ENCODE measurements around the gene MAG. TPM values are rescaled to one million over a fixed set of nuclear protein-coding genes. Genes with fewer than 3 reads are reported as not detected.

Gene MAG
- total RNA-seq, 1 donor from 2014 or later: 1.6 TPM

- Histone ChIP-seq H3K36me3 (ENCODE audit: control insufficient read depth in 3 of 3, insufficient read depth in 3 of 3, low read length in 3 of 3) (peaks cover 9 to 10% (median 10%) of the 10 kb centered on the region in 3 donors), H3K27ac (ENCODE audit: low read depth, low read length) (peak overlapping the region; percentile 12), H3K9me3 (ENCODE audit: control insufficient read depth in 3 of 3, low read length in 3 of 3) (no peaks in the 10 kb centered on the region), H3K9ac (ENCODE audit: low read depth in 1 of 3, low read length in 3 of 3) (peak overlapping the region in 1 of 3 donors; percentile 96), H3K4me3 (ENCODE audit: low read length in 3 of 3) (no peak overlapping the region), H3K27me3 (ENCODE audit: control insufficient read depth in 3 of 3, insufficient read depth in 3 of 3, low read length in 3 of 3) (no peaks in the 10 kb centered on the region), H3K4me1 (ENCODE audit: control insufficient read depth in 3 of 3, insufficient read depth in 3 of 3, low read length in 3 of 3) (peaks cover 43 to 59% (median 43%) of the 10 kb centered on the region in 3 donors)
Observed at GRCh38 chr19:35265900-35266519, 26.0 kb upstream of the MAG start.

- Histone ChIP-seq H3K9ac (ENCODE audit: low read depth in 1 of 3, low read length in 3 of 3) (peak overlapping the region; percentile 91 to 96 (median 95)), H3K4me1 (ENCODE audit: control insufficient read depth in 3 of 3, insufficient read depth in 3 of 3, low read length in 3 of 3) (peaks cover 39 to 60% (median 45%) of the 10 kb centered on the region in 3 donors), H3K36me3 (ENCODE audit: control insufficient read depth in 3 of 3, insufficient read depth in 3 of 3, low read length in 3 of 3) (peaks cover 17 to 18% (median 17%) of the 10 kb centered on the region in 3 donors), H3K27me3 (ENCODE audit: control insufficient read depth in 3 of 3, insufficient read depth in 3 of 3, low read length in 3 of 3) (no peaks in the 10 kb centered on the region), H3K27ac (ENCODE audit: low read depth, low read length) (peak overlapping the region; percentile 91), H3K9me3 (ENCODE audit: control insufficient read depth in 3 of 3, low read length in 3 of 3) (no peaks in the 10 kb centered on the region), H3K4me3 (ENCODE audit: low read length in 3 of 3) (peak overlapping the region; percentile 85 to 87 (median 86))
Observed at GRCh38 chr19:35266520-35267352, 25.2 kb upstream of the MAG start.

GRCh38 chr19:35267353-35267817 lies 24.6 kb upstream of the MAG start:
- no peaks in the 10 kb centered on the region for H3K9me3 ChIP-seq (ENCODE audit: control insufficient read depth in 3 of 3, low read length in 3 of 3)
- peak overlapping the region; percentile 85 to 87 (median 86) for H3K4me3 ChIP-seq (ENCODE audit: low read length in 3 of 3)
- H3K36me3 ChIP-seq (ENCODE audit: control insufficient read depth in 3 of 3, insufficient read depth in 3 of 3, low read length in 3 of 3): peaks cover 23 to 24% (median 24%) of the 10 kb centered on the region in 3 donors
- peaks cover 32 to 54% (median 40%) of the 10 kb centered on the region in 3 donors for H3K4me1 ChIP-seq (ENCODE audit: control insufficient read depth in 3 of 3, insufficient read depth in 3 of 3, low read length in 3 of 3)
- H3K9ac ChIP-seq (ENCODE audit: low read depth in 1 of 3, low read length in 3 of 3): peak overlapping the region; percentile 91 to 96 (median 95)
- peak overlapping the region; percentile 91 for H3K27ac ChIP-seq (ENCODE audit: low read depth, low read length)
- H3K27me3 ChIP-seq (ENCODE audit: control insufficient read depth in 3 of 3, insufficient read depth in 3 of 3, low read length in 3 of 3): no peaks in the 10 kb centered on the region

- peak overlapping the region; percentile 91 for H3K27ac ChIP-seq (ENCODE audit: low read depth, low read length)
- H3K9ac ChIP-seq (ENCODE audit: low read depth in 1 of 3, low read length in 3 of 3): peak overlapping the region; percentile 91 to 96 (median 95)
- peaks cover 27 to 28% (median 27%) of the 10 kb centered on the region in 3 donors for H3K36me3 ChIP-seq (ENCODE audit: control insufficient read depth in 3 of 3, insufficient read depth in 3 of 3, low read length in 3 of 3)
- H3K27me3 ChIP-seq (ENCODE audit: control insufficient read depth in 3 of 3, insufficient read depth in 3 of 3, low read length in 3 of 3): no peaks in the 10 kb centered on the region
- H3K9me3 ChIP-seq (ENCODE audit: control insufficient read depth in 3 of 3, low read length in 3 of 3): no peaks in the 10 kb centered on the region
- H3K4me3 ChIP-seq (ENCODE audit: low read length in 3 of 3): peak overlapping the region; percentile 85 to 87 (median 86)
- H3K4me1 ChIP-seq (ENCODE audit: control insufficient read depth in 3 of 3, insufficient read depth in 3 of 3, low read length in 3 of 3): peaks cover 29 to 51% (median 37%) of the 10 kb centered on the region in 3 donors
Observed at GRCh38 chr19:35267818-35268535, 24.0 kb upstream of the MAG start.

DNA sequence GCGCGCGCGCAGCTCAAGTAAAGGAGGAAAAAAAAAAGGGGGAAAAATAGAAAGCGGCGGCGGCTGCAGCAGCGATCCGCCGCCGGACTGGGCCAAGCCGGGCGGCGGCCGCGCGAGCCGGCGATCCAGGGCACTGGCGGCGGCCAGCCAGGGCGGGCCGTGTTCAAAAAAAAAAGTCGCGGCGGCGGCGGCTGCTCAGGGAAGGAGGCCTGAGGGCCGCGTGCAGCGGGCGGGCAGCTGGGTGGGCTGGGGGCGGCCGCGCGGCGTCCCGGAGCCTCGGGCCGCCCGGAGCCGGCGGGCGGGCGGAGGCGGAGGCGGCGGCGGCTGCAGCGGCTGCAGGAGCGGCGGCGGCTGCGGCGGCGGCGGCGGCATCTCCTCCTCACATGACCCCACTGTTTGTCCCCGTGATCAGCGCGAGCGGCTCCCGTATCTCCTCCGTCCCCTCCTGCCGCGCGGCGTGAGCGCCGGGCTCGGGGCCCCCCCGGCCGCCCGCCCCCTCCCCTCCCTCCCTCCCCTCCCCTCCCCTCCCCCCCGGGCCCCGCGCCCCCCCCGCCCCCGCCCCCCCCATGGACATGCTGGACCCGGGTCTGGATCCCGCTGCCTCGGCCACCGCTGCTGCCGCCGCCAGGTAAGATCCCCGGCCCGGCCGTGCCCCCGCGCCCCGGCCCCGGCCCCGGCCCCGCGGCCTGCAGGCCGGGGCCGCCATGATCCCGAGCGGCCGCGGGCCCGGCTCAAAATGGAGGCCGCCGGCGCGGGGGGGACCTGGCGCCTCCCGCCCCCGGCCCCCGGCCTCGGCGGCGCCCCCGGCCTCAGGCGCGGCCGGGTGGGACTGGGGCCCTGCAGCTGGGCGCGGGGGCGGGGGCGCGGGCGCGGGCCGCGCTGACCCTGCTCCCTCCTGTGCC lies 23.2 kb upstream of the MAG start, which contains the start of gene USF2:
Gene USF2, plus strand, starts transcription at position 427 of the 902 bp plus-strand sequence. Its CDS starts 140 bp downstream, at position 567.
- peak within 1 kb of the TSS; percentile 91 for H3K27ac ChIP-seq (ENCODE audit: low read depth, low read length)
- peak within 1 kb of the TSS; percentile 85 to 87 (median 86) for H3K4me3 ChIP-seq (ENCODE audit: low read length in 3 of 3)
- H3K9ac ChIP-seq (ENCODE audit: low read depth in 1 of 3, low read length in 3 of 3): peak within 1 kb of the TSS; percentile 91 to 96 (median 95)
- H3K36me3 ChIP-seq (ENCODE audit: control insufficient read depth in 3 of 3, insufficient read depth in 3 of 3, low read length in 3 of 3): peaks cover 30 to 34% (median 34%) of the 10 kb centered on the region in 3 donors
- no peaks in the 10 kb centered on the region for H3K27me3 ChIP-seq (ENCODE audit: control insufficient read depth in 3 of 3, insufficient read depth in 3 of 3, low read length in 3 of 3)
- peaks cover 29 to 51% (median 41%) of the 10 kb centered on the region in 3 donors for H3K4me1 ChIP-seq (ENCODE audit: control insufficient read depth in 3 of 3, insufficient read depth in 3 of 3, low read length in 3 of 3)
- no peaks in the 10 kb centered on the region for H3K9me3 ChIP-seq (ENCODE audit: control insufficient read depth in 3 of 3, low read length in 3 of 3)

GRCh38 chr19:35269438-35270117 lies 22.4 kb upstream of the MAG start:
- Histone ChIP-seq H3K36me3 (ENCODE audit: control insufficient read depth in 3 of 3, insufficient read depth in 3 of 3, low read length in 3 of 3) (peaks cover 38 to 42% (median 42%) of the 10 kb centered on the region in 3 donors), H3K9me3 (ENCODE audit: control insufficient read depth in 3 of 3, low read length in 3 of 3) (no peaks in the 10 kb centered on the region), H3K9ac (ENCODE audit: low read depth in 1 of 3, low read length in 3 of 3) (peak overlapping the region; percentile 75 to 90 (median 86)), H3K4me3 (ENCODE audit: low read length in 3 of 3) (peak overlapping the region; percentile 51 to 84 (median 81)), H3K27me3 (ENCODE audit: control insufficient read depth in 3 of 3, insufficient read depth in 3 of 3, low read length in 3 of 3) (no peaks in the 10 kb centered on the region), H3K27ac (ENCODE audit: low read depth, low read length) (peak overlapping the region; percentile 52), H3K4me1 (ENCODE audit: control insufficient read depth in 3 of 3, insufficient read depth in 3 of 3, low read length in 3 of 3) (peaks cover 23 to 44% (median 37%) of the 10 kb centered on the region in 3 donors)

GRCh38 chr19:35270381-35270811 lies 21.6 kb upstream of the MAG start:
- Histone ChIP-seq H3K27me3 (ENCODE audit: control insufficient read depth in 3 of 3, insufficient read depth in 3 of 3, low read length in 3 of 3) (no peaks in the 10 kb centered on the region), H3K9ac (ENCODE audit: low read depth in 1 of 3, low read length in 3 of 3) (peak overlapping the region in 2 of 3 donors; percentile 21 to 23), H3K9me3 (ENCODE audit: control insufficient read depth in 3 of 3, low read length in 3 of 3) (no peaks in the 10 kb centered on the region), H3K27ac (ENCODE audit: low read depth, low read length) (peak overlapping the region; percentile 44), H3K36me3 (ENCODE audit: control insufficient read depth in 3 of 3, insufficient read depth in 3 of 3, low read length in 3 of 3) (peaks cover 40 to 46% (median 42%) of the 10 kb centered on the region in 3 donors), H3K4me1 (ENCODE audit: control insufficient read depth in 3 of 3, insufficient read depth in 3 of 3, low read length in 3 of 3) (peaks cover 18 to 36% (median 29%) of the 10 kb centered on the region in 3 donors), H3K4me3 (ENCODE audit: low read length in 3 of 3) (peak overlapping the region in 1 of 3 donors; percentile 35)

GRCh38 chr19:35271546-35271945 lies 20.4 kb upstream of the MAG start:
- peaks cover 15 to 25% (median 19%) of the 10 kb centered on the region in 3 donors for H3K4me1 ChIP-seq (ENCODE audit: control insufficient read depth in 3 of 3, insufficient read depth in 3 of 3, low read length in 3 of 3)
- peak overlapping the region in 1 of 3 donors; percentile 45 for H3K9ac ChIP-seq (ENCODE audit: low read depth in 1 of 3, low read length in 3 of 3)
- no peak overlapping the region for H3K4me3 ChIP-seq (ENCODE audit: low read length in 3 of 3)
- H3K27me3 ChIP-seq (ENCODE audit: control insufficient read depth in 3 of 3, insufficient read depth in 3 of 3, low read length in 3 of 3): no peaks in the 10 kb centered on the region
- peaks cover 44 to 56% (median 51%) of the 10 kb centered on the region in 3 donors for H3K36me3 ChIP-seq (ENCODE audit: control insufficient read depth in 3 of 3, insufficient read depth in 3 of 3, low read length in 3 of 3)
- no peaks in the 10 kb centered on the region for H3K9me3 ChIP-seq (ENCODE audit: control insufficient read depth in 3 of 3, low read length in 3 of 3)
- H3K27ac ChIP-seq (ENCODE audit: low read depth, low read length): no peak overlapping the region
